SW480 (cell line): ENCODE data around the gene COL6A2.
"Not testable (repeated sequence)": the region's sequence is repeated elsewhere in the genome, so short reads cannot be mapped to it uniquely, and the experiment has no call there.

Source experiments
- DNase-seq: peaks from one replicate; pipeline ENCODE4 v3.0.0-alpha.2; 2016; ENCODE audit warnings: low spot score

The COL6A2 gene

GRCh38 chr21:46176443-46177129 is 78.7 kb downstream of the COL6A2 start:
- DNase-seq: not testable (repeated sequence)

GRCh38 chr21:46178961-46179360 is 81.0 kb downstream of the COL6A2 start:
- no peak for DNase-seq
